Nucleus accumbens (tissue), 56 donors: ENCODE data around the gene WDPCP.

Source experiments
- DNase-seq, 56 donors: peaks; one replicate each; lab custom pipeline; 2025; lab: John Stamatoyannopoulos, UW

Gene WDPCP

DNA sequence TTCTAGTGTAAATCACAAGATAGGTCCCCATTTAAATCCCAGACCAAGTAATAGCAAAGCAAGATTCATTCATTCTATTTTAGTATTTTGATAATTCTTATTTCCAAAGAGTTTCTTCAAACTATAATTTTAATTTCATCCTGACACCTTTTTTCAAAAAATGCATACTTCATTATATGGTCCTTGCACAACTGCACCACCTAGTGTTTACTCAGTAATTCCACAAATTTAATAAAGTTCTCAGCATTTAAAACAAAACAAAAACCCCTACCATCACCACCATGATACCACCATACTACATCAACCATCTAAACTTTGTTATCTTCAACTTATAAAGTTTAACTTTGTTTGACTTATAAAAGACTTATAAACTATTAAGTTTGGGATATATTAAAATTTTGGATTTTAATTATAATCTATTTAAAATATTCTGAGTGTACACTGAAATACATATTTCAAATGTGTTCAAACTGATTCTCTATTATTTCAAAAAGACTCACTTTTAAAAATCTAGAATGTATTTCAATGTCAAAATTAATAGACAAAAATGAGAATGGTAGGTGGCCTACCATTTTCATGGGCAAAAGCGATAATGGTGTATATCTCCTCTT lies 44.2 kb downstream of the WDPCP start:
- DNase-seq: no peak

DNA sequence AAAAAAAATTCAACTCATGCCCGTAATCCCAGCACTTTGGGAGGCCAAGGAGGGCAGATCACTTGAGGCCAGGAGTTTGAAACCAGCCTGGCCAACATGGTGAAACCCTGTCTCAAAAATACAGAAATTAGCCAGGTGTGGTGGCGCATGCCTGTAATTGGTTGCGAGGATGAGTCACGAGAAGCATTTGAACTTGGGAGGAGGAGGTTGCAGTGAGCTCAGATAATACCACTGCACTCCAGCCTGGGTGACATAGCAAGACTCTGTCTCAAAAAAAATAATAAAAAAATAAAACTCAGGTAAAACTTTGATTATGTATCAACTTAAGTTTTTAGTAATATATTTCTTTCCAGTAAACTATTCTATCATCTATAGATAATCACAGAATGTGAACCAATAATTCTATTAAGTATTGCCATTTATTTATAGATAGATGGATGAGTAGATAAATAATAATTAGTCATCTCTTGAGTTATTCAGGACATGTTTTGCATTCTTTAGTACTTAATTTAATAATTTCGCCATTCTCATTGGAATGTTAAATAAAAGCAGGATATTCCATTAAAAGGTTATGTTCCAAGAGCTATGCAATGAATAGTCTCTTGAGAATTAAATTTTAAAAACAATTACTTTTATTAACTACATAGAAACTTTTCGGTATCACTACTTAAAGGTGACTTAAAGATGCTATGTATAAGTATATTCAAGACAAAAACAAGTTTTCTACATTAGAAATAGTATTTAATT lies 48.7 kb downstream of the WDPCP start:
- no peak for DNase-seq

DNA sequence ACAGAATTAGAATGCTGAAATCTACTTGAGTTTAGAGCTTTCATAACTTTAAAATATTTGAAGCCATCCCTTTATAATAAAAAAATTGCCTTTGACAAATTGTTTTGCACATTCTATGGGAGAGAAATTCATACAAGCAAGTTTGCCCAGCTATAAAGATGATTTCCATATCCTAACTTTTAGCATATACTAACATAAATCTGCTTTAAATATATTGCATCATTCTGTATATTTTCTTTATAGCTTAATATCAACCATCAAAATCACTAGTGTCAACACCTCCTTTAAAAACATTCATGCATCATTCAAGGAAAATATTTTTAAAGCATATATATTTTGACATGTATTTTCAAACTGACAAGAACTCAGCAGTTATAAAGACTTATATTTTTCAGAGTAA lies 49.9 kb downstream of the WDPCP start:
- no peak for DNase-seq

GRCh38 chr2:63537306-63537705 lies 51.0 kb downstream of the WDPCP start:
- no peak for DNase-seq

DNA sequence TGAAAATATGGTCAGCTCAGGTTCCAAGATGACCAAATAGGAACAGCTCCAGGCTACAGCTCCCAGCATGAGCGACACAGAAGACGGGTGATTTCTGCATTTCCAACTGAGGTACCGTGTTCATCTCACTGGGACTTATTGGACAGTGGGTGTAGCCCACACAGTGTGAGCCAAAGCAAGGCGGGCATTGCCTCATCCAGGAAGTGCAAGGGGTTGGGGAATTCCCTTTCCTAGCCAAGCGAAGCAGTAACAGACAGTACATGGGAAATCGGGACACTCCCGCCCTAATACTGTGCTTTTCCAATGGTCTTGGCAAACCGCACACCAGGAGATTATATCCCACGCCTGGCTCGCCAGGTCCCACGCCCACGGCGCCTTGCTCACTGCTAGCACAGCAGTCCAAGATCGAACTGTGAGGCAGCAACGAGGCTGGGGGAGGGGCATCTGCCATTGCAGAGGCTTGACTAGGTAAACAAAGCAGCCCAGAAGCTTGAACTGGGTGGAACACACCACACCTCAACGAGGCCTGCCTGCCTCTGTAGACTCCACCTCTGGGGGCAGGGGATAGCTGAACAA lies 57.5 kb downstream of the WDPCP start:
- DNase-seq: no peak

DNA sequence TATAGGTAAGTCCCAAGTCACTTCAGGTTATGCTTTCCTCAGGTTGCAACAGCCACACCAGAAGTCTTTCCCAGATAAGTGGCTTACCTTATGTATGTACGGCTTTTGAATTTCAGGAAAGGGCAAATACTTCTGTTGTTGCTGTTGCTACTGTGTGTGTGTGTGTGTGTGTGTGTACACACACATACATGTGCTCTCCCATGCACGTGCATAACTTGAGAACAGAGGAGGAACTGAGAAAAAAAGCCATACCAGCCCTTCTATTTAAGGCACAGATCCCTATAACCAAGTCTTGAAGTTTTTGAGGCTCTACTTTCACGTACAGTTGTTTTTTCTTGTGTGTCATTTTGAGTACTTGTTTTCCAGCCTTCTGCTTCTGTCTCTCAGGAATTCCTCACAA lies 62.4 kb downstream of the WDPCP start:
- DNase-seq: no peak

- no peak for DNase-seq
Measured at GRCh38 chr2:63522950-63523349, 65.3 kb downstream of the WDPCP start.

GRCh38 chr2:63520793-63521192 lies 67.5 kb downstream of the WDPCP start:
- DNase-seq: no peak

DNA sequence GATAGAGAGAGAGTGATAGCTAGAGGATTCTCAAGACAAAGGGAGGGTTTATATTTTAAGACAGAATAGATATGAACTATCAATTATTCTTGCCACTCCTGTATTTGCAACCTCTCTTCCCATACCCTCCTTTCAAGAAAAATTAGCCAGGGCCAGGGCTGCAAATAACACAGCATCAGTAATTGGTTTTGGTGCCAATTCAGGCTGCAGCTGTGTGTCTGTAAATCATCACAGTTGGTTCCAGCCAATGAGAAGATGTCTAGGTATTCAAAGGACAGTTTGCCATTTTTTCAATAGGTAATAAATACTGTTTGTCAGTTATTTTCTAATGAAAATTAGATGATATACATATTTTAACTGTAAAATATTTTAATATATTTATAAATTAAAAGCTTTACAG lies 73.5 kb downstream of the WDPCP start:
- no peak for DNase-seq

DNA sequence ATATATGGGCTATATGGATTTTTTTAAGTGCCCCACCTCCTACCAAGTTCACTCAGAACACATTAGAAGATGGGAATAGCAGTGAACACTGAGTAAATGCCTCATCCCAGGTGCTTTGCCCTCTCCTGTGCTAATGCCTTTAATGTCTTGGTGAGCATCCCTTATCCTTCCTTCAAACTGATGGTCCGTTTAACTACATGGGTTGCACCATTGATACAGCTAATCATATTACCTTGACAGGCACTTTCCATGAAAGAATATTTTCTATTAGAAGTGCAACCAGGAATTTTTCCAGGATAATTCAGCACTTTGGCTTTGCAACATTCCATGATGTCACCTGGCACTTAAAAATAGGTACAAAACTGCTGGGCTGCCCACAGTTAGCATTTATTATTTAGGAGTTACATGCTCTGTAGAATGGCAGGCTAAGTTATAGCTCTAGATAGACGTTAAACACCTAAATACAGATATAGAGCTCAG lies 74.0 kb downstream of the WDPCP start:
- DNase-seq: no peak

GRCh38 chr2:63506320-63506719 lies 82.0 kb downstream of the WDPCP start:
- no peak for DNase-seq

DNA sequence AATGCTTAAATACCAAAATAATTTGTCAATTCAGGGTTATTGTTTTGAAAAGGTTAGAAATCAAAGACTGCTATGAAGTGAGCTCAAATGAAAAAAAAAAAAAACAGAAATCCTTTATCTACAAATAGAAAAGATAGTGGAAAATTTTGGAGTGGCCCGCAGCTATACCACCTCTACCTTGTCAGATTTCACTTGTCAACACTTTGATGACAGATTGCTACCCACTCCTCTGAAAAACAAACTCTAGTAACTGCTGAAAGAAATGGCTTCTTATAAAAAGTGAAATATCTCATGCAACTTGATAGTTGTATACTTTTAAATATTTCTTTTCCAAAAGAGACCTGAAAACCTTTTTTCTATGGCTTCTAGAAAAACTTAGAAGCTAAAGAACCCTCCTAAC lies 84.5 kb downstream of the WDPCP start:
- DNase-seq: no peak

DNA sequence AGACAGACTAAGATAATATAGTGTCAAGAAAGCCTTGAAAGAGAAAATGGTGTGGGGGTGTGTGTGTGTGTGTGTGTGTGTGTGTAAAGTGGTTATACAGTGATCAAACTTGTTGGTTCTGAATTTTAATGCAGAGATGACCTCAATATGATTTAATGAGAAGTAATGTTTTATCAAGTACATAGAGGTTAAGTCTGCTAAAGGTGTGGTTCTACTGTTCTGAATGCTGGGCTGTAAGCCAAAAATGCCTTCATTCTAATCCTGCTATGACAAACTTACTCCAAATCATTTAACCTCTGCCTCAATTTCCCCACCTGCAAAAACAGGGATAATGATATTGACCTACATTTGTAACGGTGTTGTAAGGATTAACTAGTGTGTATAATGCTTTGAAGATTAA lies 87.9 kb downstream of the WDPCP start:
- no peak for DNase-seq

- no peak for DNase-seq
Measured at GRCh38 chr2:63497576-63497975, 90.7 kb downstream of the WDPCP start.

DNA sequence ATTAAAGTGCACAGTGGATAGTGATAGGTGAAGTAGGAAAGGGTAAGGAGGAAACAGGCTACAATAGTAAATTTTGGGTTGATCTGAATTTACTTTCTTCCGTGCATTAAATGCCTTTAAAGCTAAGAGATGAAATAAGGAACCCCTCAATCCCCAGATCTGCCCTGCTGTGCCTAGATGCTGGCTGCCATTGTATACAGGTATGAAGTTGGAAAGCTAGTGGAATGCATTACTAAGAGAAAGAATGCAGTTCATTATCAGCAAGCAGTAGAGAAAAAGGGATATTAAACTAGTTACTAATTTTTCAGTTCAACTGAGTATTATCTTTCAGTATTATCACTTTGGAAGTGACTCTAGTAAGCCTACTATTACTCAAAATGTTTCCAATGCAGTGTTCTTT lies 93.3 kb downstream of the WDPCP start:
- DNase-seq: no peak

- DNase-seq: no peak
Measured at GRCh38 chr2:63494100-63494499, 94.2 kb downstream of the WDPCP start.

GRCh38 chr2:63488118-63488713 lies 100.1 kb downstream of the WDPCP start:
- peak in 11 of 56 donors; percentile 2 to 53 (median 6) for DNase-seq

DNA sequence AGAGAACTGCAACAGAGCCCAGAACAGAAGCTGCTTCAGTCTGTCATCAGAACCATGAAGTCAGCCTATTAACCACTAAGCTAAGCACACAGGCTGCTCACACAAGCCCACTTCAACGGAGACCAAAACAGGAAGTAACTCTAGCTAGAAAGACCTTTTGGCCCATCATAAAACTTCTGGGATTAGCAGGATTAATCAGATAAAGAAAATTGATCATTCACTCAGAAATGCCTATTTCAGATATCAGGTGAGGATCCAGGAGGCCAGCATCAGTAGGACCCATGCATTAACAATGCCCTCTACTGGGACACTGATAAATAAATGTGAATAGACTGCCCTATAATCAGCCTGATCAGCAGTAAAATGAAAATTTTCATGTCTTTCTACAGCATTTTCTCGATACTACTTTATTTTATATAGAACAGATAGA lies 101.4 kb downstream of the WDPCP start:
- peak in 2 of 56 donors; percentile 4 to 13 for DNase-seq

- DNase-seq: no peak
Measured at GRCh38 chr2:63484901-63485300, 103.4 kb downstream of the WDPCP start.

DNA sequence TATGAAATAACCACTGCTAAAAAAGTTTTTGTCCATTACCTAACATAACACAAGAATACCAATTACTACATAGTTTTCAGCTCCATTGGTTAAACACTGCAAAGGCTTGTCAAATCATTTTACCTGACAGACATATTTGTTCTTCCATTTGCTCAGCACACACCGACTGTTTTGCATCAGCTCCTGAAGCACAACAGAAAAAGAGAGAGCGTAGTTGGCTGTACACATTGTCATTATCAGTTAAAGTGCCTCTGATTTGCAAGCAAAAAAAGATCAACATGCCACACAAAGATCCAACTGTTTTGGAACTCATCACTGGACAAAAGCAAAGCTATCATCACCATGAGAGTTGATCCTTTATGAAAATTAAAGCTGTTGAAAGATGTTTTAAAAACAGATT lies 103.8 kb downstream of the WDPCP start:
- peak in 1 of 56 donors; percentile 1 for DNase-seq

GRCh38 chr2:63477686-63478085 lies 110.6 kb downstream of the WDPCP start:
- DNase-seq: no peak
